GM18519 (cell line): ENCODE results near the gene OR10G6.
"Not testable (repeated sequence)": the region's sequence is repeated elsewhere in the genome, so short reads cannot be mapped to it uniquely, and the experiment has no call there.

Experiments
- ATAC-seq: cut with Tn5 transposase; IDR thresholded peaks from one replicate; pipeline ENCODE4 v1.9.1; 2021; ENCODE audit warnings: mild to moderate bottlenecking, moderate library complexity; ENCODE audit not compliant: unreplicated experiment, low FRiP score

OR10G6 gene, protein sequence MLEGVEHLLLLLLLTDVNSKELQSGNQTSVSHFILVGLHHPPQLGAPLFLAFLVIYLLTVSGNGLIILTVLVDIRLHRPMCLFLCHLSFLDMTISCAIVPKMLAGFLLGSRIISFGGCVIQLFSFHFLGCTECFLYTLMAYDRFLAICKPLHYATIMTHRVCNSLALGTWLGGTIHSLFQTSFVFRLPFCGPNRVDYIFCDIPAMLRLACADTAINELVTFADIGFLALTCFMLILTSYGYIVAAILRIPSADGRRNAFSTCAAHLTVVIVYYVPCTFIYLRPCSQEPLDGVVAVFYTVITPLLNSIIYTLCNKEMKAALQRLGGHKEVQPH

DNA sequence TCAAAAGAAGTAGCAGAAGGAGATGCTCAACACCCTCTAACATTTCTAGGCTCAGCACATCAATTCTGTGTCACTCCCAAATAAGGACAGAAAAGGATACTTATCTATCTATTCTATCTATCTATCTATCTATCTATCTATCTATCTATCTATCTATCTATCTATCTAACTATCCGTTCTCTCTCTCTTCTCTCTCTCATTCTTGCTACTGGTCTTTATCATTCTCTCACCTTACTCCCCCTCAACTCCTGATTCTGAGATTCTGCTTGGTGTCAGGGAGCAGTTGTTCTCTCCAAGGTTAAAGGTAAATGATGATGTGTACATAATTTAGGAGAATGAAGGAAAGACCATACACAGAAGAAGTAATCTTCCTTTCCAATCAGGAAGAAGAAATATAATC, at the start of gene OR10G6:
OR10G6 (minus strand) TSS at position 43 of the 400 bp plus-strand sequence; CDS start at position 43, 0 bp downstream.
- no peak for ATAC-seq

GRCh38 chr11:124043420-124043819, 48.5 kb upstream of the OR10G6 start:
- ATAC-seq = no peak

DNA sequence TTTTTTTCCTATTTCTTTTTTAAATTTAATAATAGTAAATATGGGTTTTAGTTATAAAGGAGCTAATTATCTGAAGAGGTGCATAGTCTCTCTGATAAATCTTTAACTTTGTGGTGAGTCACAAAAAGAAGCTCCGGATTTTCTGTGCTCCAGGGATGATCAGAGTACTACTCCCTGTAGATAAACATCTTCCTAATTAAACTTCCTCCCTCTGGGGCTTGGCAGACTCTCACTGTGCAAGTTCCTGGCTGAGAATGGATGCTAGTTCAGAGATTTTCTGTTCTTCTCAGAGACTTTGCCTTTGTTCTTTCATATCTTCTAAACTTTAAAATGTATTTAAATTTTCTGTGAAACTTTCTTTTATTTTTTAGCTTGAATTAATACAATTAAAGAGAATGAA, 46.3 kb upstream of the OR10G6 start, which contains the start of gene OR10G7:
OR10G7 (minus strand) TSS at position 72 of the 400 bp plus-strand sequence. CDS start 2,324 bp downstream, outside the sequence.
- ATAC-seq = no peak

GRCh38 chr11:124039557-124039956, 44.6 kb upstream of the OR10G6 start:
- no peak for ATAC-seq

DNA sequence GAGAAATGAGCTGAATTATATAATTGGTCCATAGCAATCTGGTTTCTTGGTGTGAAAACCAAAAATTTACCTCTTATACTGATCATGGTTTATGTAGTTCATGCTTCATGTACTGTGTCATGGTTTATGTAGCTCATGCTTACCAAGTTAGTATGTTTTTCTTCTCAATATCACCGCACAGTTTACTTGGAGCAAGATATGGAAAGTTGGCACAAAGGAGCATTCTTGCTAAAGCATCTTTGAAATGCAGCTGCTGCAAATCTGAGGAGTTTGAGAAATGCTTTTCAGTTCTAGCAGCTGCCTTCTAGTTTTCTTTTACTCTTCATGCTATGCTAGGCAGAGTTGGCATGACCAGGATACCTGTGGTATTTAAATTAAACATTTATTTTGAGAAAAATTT, 41.7 kb upstream of the OR10G6 start:
- no peak for ATAC-seq

- no peak for ATAC-seq
These were observed 31.5 kb upstream of the OR10G6 start, which contains the start of gene OR10G8 for GRCh38 chr11:124026498-124026897. TSS of gene OR10G8 (plus strand) at chr11:124026798. CDS start at chr11:124029623, 2,825 bp downstream.

DNA sequence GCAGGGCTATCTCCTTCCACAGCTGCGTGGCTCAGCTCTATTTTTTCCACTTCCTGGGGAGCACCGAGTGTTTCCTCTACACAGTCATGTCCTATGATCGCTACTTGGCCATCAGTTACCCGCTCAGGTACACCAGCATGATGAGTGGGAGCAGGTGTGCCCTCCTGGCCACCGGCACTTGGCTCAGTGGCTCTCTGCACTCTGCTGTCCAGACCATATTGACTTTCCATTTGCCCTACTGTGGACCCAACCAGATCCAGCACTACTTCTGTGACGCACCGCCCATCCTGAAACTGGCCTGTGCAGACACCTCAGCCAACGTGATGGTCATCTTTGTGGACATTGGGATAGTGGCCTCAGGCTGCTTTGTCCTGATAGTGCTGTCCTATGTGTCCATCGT, 20.9 kb upstream of the OR10G6 start:
- ATAC-seq = not testable (repeated sequence)

- ATAC-seq = no peak
These were observed 17.7 kb upstream of the OR10G6 start, which contains the start of gene OR10G4 for GRCh38 chr11:124012697-124013096. TSS of gene OR10G4 (plus strand) at chr11:124012997. CDS start at chr11:124015575, 2,578 bp downstream.

- no peak for ATAC-seq
These were observed 15.7 kb downstream of the OR10G6 start for GRCh38 chr11:123979311-123979710.

DNA sequence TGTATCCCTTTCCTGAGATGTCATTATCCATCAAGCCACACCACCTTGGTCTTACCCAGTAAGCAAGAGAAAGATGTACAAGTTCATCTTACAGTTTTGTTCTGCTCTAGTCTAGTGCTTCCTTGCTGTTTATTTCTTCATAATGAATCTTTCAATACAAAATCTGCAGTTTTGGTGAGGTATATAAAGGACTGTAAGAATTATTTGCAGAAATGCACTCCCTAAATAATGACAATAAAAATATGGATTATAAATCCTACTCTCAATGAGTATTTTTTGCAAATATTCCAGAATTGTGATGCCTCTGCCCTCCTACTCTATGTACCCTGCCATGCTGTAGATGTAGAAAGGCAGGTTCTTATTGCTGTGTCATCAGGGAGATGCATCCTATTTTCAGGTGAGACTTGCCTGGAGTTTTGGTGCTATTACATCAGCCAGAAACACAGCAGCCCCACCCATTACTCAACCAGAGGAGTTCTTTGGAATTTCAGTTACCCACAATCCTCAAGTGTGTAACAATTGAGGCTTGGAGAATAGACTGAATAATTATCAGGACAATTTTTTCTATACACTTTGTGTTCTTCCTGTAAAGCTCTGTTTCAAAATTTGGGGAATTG, 17.1 kb downstream of the OR10G6 start, which contains the start of gene OR10S1:
OR10S1 (minus strand) TSS at position 51 of the 617 bp plus-strand sequence. CDS start 117 bp downstream, outside the sequence.
- ATAC-seq = no peak

DNA sequence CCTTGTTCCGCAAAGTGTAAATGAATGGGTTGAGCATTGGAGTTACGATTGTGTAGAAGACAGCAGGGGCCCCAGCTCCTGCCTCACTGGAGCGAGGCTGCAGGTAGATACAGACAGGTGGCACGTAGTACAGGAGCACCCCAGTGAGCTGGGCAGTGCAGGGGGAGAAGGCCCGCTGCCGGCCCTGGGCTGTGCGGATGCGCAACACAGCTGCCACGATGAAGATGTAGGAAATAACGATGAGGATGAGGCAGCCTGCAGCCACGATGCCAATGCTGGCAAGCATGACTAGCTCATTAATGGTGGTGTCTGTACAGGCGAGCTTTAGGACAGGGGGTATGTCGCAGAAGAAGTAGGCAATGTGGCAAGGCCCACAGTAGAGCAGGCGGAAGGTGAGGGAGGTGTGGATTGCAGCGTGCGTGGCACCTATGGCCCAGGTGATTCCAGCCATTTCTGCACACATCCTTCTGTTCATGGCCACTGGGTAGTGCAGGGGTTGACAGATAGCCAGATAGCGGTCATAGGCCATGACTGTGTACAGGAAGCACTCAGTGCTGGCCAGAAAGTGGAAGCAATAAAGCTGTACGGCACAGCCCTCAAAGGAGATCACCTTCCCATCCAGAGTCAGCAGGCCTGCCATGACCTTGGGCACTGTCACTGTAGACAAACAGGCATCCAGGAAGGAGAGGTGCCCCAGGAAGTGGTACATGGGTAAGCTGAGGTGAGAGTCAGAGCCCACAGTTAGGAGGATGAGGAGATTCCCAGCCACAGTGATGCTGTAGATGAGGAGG, 18.0 kb downstream of the OR10G6 start:
- no peak for ATAC-seq

DNA sequence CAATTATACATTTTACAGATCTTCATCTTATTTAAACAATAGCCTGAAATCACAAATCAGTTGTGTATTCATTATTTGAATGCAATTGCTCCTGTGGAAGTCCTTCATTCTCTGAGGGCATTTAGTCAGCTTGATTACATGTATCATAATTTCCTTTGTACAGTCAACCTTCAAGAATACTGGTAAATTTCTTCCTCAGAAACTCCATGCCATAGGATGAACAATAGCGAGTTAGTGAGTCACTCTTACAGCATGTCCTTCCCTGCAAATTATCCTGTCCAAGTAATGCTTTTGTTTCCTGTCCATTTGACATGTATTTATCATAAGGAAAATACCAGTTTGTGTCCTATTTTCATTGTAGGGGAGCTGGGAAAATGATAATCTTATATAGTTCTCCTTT, 21.1 kb downstream of the OR10G6 start:
- no peak for ATAC-seq

- no peak for ATAC-seq
These were observed 38.2 kb downstream of the OR10G6 start for GRCh38 chr11:123956752-123957151.

DNA sequence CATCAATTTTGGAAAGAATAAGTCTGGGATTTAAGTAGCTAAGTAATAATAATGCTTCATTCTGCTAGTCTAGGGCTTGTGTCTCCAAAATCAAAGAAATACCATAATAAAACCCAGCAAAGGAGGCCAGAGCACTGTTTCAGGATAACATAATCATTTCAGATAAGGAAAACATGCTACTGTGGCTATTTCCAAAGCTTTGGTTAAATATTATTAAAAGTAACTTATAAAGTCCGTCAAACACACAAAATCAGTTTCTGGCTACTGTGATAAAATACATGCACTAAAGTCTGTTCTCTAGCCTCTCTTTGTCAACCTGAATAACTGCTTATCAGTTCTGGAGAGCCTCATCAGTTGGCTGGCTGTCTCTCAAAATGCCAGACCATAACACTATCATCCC, 49.8 kb downstream of the OR10G6 start:
- no peak for ATAC-seq
